ENCODE data around the gene COL4A2.

COL4A2 gene

GRCh38 chr13:110329258-110329657, 22.2 kb downstream of the COL4A2 start:
- no peak for TF ChIP-seq CTCF (conservative IDR thresholded peaks at IDR 0.05; ENCODE audit: low read length)
- H3K4me3 ChIP-seq (ENCODE audit: low read length), result no peak overlapping the region
- DNase-seq (ENCODE audit: low read depth), result no peak

GRCh38 chr13:110329798-110330461, 22.8 kb downstream of the COL4A2 start:
- no peak for DNase-seq (ENCODE audit: low read depth)
- no peak for TF ChIP-seq CTCF (conservative IDR thresholded peaks at IDR 0.05; ENCODE audit: low read length)
- H3K4me3 ChIP-seq (ENCODE audit: low read length), result no peak overlapping the region

- peak; percentile 81 for DNase-seq (ENCODE audit: low read depth)
- no peak for TF ChIP-seq CTCF (conservative IDR thresholded peaks at IDR 0.05; ENCODE audit: low read length)
- H3K4me3 ChIP-seq (ENCODE audit: low read length), result no peak overlapping the region
These were observed 23.5 kb downstream of the COL4A2 start for GRCh38 chr13:110330491-110331011.

GRCh38 chr13:110331362-110331761, 24.3 kb downstream of the COL4A2 start:
- TF ChIP-seq CTCF (conservative IDR thresholded peaks at IDR 0.05; ENCODE audit: low read length), result no peak
- DNase-seq (ENCODE audit: low read depth), result peak; percentile 75
- no peak overlapping the region for H3K4me3 ChIP-seq (ENCODE audit: low read length)

GRCh38 chr13:110332750-110333149, 25.7 kb downstream of the COL4A2 start:
- H3K4me3 ChIP-seq (ENCODE audit: low read length), result no peak overlapping the region
- no peak for TF ChIP-seq CTCF (conservative IDR thresholded peaks at IDR 0.05; ENCODE audit: low read length)
- DNase-seq (ENCODE audit: low read depth), result no peak

GRCh38 chr13:110333837-110334236, 26.8 kb downstream of the COL4A2 start:
- no peak for TF ChIP-seq CTCF (conservative IDR thresholded peaks at IDR 0.05; ENCODE audit: low read length)
- H3K4me3 ChIP-seq (ENCODE audit: low read length), result no peak overlapping the region
- DNase-seq (ENCODE audit: low read depth), result no peak

GRCh38 chr13:110334256-110334655, 27.2 kb downstream of the COL4A2 start:
- DNase-seq (ENCODE audit: low read depth), result peak; percentile 73
- no peak overlapping the region for H3K4me3 ChIP-seq (ENCODE audit: low read length)
- no peak for TF ChIP-seq CTCF (conservative IDR thresholded peaks at IDR 0.05; ENCODE audit: low read length)

Data from AG10803 (cell line).